Neural progenitor cell (in vitro differentiated cells): Measurements from ENCODE around the gene CTDSP1. TPM values are rescaled to one million over a fixed set of nuclear protein-coding genes. Genes with fewer than 3 reads are reported as not detected.

Experiments
- DNase-seq: peaks from one replicate; pipeline ENCODE4 v3.0.0-alpha.2; 2016; ENCODE audit warnings: low spot score
- H2AFZ ChIP-seq: fragments of 200-600 bp; sonication (generic); replicated peaks from 2 replicates; pipeline ENCODE4 v1.6.1; 2016; ENCODE audit warnings: antibody characterized with exemption
- H3F3A ChIP-seq: fragments of 200-600 bp; sonication (generic); 2 replicates; pipeline ENCODE4 v1.6.1; 2016; ENCODE audit warnings: antibody characterized with exemption, low read depth
- H3K27ac ChIP-seq: fragments of 200-600 bp; sonication (generic); 2 replicates; pipeline ENCODE4 v1.5.1; 2016; ENCODE audit warnings: mild to moderate bottlenecking
- H3K27me3 ChIP-seq: fragments of 200-600 bp; sonication (generic); 2 replicates; pipeline ENCODE4 v1.6.1; 2016; ENCODE audit warnings: mild to moderate bottlenecking, moderate library complexity
- H3K36me3 ChIP-seq: fragments of 200-600 bp; sonication (generic); 2 replicates; pipeline ENCODE4 v1.5.1; 2016
- H3K4me1 ChIP-seq: fragments of 200-600 bp; sonication (generic); 2 replicates; pipeline ENCODE4 v1.6.1; 2016; ENCODE audit warnings: mixed run types
- H3K4me2 ChIP-seq: fragments of 200-600 bp; sonication (generic); 2 replicates; pipeline ENCODE4 v1.6.1; 2016
- H3K4me3 ChIP-seq: fragments of 200-600 bp; sonication (generic); 2 replicates; pipeline ENCODE4 v1.5.1; 2016
- H3K79me2 ChIP-seq: fragments of 200-600 bp; sonication (generic); 2 replicates; pipeline ENCODE4 v1.6.1; 2016; ENCODE audit warnings: low read depth
- H3K9ac ChIP-seq: fragments of 200-600 bp; sonication (generic); 2 replicates; pipeline ENCODE4 v1.6.1; 2016
- H3K9me3 ChIP-seq: fragments of 200-600 bp; sonication (generic); 2 replicates; pipeline ENCODE4 v1.5.1; 2016; ENCODE audit warnings: low read depth
- H4K20me1 ChIP-seq: fragments of 200-600 bp; sonication (generic); 2 replicates; pipeline ENCODE4 v1.6.1; 2016; ENCODE audit warnings: low read depth
- H3K27ac Mint-ChIP-seq: 3 replicates; pipeline ENCODE4 v1.8.0; 2021; ENCODE audit warnings: mixed read lengths
- H3K27me3 Mint-ChIP-seq: 2 replicates; pipeline ENCODE4 v1.8.0; 2022; ENCODE audit warnings: low read depth, mild to moderate bottlenecking, inconsistent platforms, moderate library complexity, mixed read lengths; ENCODE audit not compliant: insufficient read depth
- H3K36me3 Mint-ChIP-seq: 3 replicates; pipeline ENCODE4 v1.8.0; 2021; ENCODE audit warnings: mixed read lengths
- H3K4me1 Mint-ChIP-seq: 3 replicates; pipeline ENCODE4 v1.8.0; 2021; ENCODE audit warnings: mixed read lengths
- H3K4me3 Mint-ChIP-seq: 3 replicates; pipeline ENCODE4 v1.8.0; 2021; ENCODE audit warnings: mild to moderate bottlenecking, moderate library complexity, mixed read lengths
- H3K9me3 Mint-ChIP-seq: 3 replicates; pipeline ENCODE4 v1.8.0; 2020; ENCODE audit warnings: mixed read lengths
- EZH2 ChIP-seq: fragments of 200-600 bp; sonication (generic); IDR thresholded peaks from 2 replicates; pipeline ENCODE4 v1.6.1; 2017; ENCODE audit warnings: antibody characterized with exemption, mild to moderate bottlenecking, moderate library complexity
- EZH2phosphoT487 ChIP-seq: fragments of 200-600 bp; sonication (generic); IDR thresholded peaks from 2 replicates; pipeline ENCODE4 v1.6.1; 2017; ENCODE audit warnings: antibody characterized with exemption
- total RNA-seq: library from RNA; depleted of rRNA; stranded (reverse); fragments of >200 nt; gene quantifications from 2 replicates; pipeline ENCODE4 v1.2.3, GENCODE V29; 2015; ENCODE audit warnings: low replicate concordance
- TF ChIP-seq, protein P1 (sequence below): fragments of 200-600 bp; sonication (generic); IDR thresholded peaks from 2 replicates; pipeline ENCODE4 v1.5.1; 2017; ENCODE audit warnings: antibody characterized with exemption, mild to moderate bottlenecking

Gene CTDSP1
- total RNA-seq, 1 donor from 2014 or later, result 31.3 TPM

- H3K27me3 ChIP-seq, result no peaks in the 10 kb centered on the region
- no peak overlapping the region for H3K4me3 ChIP-seq
- no peaks in the 10 kb centered on the region for H3K36me3 Mint-ChIP-seq
- H3K27ac ChIP-seq, result no peak overlapping the region
- H4K20me1 ChIP-seq, result no peaks in the 10 kb centered on the region
- peaks cover 4% of the 10 kb centered on the region for H3K4me1 Mint-ChIP-seq
- no peak overlapping the region for H3K4me2 ChIP-seq
- H3K4me1 ChIP-seq, result no peaks in the 10 kb centered on the region
- H3K4me3 Mint-ChIP-seq, result no peak overlapping the region
- no peak overlapping the region for H3K9ac ChIP-seq
- peaks cover 9% of the 10 kb centered on the region for H3K27me3 Mint-ChIP-seq
- H3K79me2 ChIP-seq, result no peaks in the 10 kb centered on the region
- no peak for DNase-seq
- no peak overlapping the region for H3K27ac Mint-ChIP-seq
- TF ChIP-seq, protein P1, sequence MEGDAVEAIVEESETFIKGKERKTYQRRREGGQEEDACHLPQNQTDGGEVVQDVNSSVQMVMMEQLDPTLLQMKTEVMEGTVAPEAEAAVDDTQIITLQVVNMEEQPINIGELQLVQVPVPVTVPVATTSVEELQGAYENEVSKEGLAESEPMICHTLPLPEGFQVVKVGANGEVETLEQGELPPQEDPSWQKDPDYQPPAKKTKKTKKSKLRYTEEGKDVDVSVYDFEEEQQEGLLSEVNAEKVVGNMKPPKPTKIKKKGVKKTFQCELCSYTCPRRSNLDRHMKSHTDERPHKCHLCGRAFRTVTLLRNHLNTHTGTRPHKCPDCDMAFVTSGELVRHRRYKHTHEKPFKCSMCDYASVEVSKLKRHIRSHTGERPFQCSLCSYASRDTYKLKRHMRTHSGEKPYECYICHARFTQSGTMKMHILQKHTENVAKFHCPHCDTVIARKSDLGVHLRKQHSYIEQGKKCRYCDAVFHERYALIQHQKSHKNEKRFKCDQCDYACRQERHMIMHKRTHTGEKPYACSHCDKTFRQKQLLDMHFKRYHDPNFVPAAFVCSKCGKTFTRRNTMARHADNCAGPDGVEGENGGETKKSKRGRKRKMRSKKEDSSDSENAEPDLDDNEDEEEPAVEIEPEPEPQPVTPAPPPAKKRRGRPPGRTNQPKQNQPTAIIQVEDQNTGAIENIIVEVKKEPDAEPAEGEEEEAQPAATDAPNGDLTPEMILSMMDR, result no peak
- no peak for TF ChIP-seq EZH2phosphoT487
- TF ChIP-seq EZH2, result no peak
- H3K9me3 Mint-ChIP-seq, result no peaks in the 10 kb centered on the region
- no peaks in the 10 kb centered on the region for H3F3A ChIP-seq
- H3K36me3 ChIP-seq, result no peaks in the 10 kb centered on the region
- H3K9me3 ChIP-seq, result no peaks in the 10 kb centered on the region
- H2AFZ ChIP-seq, result no peak overlapping the region
Observed at GRCh38 chr2:218430721-218431120, 31.1 kb downstream of the CTDSP1 start.

DNA sequence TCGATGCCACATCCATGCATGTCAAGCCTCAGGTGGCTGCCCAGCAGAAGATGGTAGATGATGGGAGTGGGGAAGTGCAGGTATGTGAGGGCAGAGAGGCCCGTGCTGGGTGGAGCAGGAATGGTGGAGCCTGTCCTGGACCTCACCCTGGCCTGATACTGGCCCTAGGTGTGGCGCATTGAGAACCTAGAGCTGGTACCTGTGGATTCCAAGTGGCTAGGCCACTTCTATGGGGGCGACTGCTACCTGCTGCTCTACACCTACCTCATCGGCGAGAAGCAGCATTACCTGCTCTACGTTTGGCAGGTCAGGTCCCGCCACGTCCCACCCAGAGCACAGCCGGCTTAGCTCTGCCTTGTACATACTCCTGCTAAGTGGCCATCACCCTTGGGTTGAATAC lies 32.2 kb downstream of the CTDSP1 start:
- Mint-ChIP-seq H3K27ac (no peak overlapping the region), H3K9me3 (no peaks in the 10 kb centered on the region), H3K27me3 (peaks cover 9% of the 10 kb centered on the region), H3K4me1 (peaks cover 4% of the 10 kb centered on the region), H3K36me3 (no peaks in the 10 kb centered on the region), H3K4me3 (no peak overlapping the region)
- Histone ChIP-seq H4K20me1 (no peaks in the 10 kb centered on the region), H3K27me3 (no peaks in the 10 kb centered on the region), H3K4me2 (no peak overlapping the region), H3K4me3 (no peak overlapping the region), H3K4me1 (no peaks in the 10 kb centered on the region), H3K9ac (no peak overlapping the region), H2AFZ (no peak overlapping the region), H3K27ac (no peak overlapping the region), H3K36me3 (no peaks in the 10 kb centered on the region), H3K9me3 (no peaks in the 10 kb centered on the region), H3F3A (no peaks in the 10 kb centered on the region), H3K79me2 (no peaks in the 10 kb centered on the region)
- DNase-seq, result no peak
- TF ChIP-seq EZH2phosphoT487 (no peak), EZH2 (no peak)
- TF ChIP-seq, protein P1, result no peak

- no peaks in the 10 kb centered on the region for H3K4me1 ChIP-seq
- Mint-ChIP-seq H3K4me1 (peaks cover 4% of the 10 kb centered on the region), H3K36me3 (no peaks in the 10 kb centered on the region), H3K27me3 (peaks cover 6% of the 10 kb centered on the region), H3K27ac (no peak overlapping the region), H3K4me3 (no peak overlapping the region), H3K9me3 (no peaks in the 10 kb centered on the region)
- H3F3A ChIP-seq, result no peaks in the 10 kb centered on the region
- H4K20me1 ChIP-seq, result no peaks in the 10 kb centered on the region
- H3K9me3 ChIP-seq, result no peaks in the 10 kb centered on the region
- no peak overlapping the region for H3K27ac ChIP-seq
- H3K79me2 ChIP-seq, result no peaks in the 10 kb centered on the region
- no peak overlapping the region for H3K9ac ChIP-seq
- H3K4me3 ChIP-seq, result no peak overlapping the region
- TF ChIP-seq, protein P1, result no peak
- TF ChIP-seq EZH2phosphoT487 (no peak), EZH2 (no peak)
- H3K27me3 ChIP-seq, result no peaks in the 10 kb centered on the region
- DNase-seq, result no peak
- H2AFZ ChIP-seq, result no peak overlapping the region
- H3K4me2 ChIP-seq, result no peak overlapping the region
- H3K36me3 ChIP-seq, result no peaks in the 10 kb centered on the region
Observed at GRCh38 chr2:218432676-218433365, 33.2 kb downstream of the CTDSP1 start.
